NCI-H345 (cell line): Measurements from ENCODE around the gene MSH5.
A peak's percentile ranks its signal among the peaks of the same experiment; 100 is the strongest.

Source experiments
- DNase-seq: peaks from one replicate; lab custom pipeline; 2025; lab: John Stamatoyannopoulos, UW

The MSH5 gene

DNA sequence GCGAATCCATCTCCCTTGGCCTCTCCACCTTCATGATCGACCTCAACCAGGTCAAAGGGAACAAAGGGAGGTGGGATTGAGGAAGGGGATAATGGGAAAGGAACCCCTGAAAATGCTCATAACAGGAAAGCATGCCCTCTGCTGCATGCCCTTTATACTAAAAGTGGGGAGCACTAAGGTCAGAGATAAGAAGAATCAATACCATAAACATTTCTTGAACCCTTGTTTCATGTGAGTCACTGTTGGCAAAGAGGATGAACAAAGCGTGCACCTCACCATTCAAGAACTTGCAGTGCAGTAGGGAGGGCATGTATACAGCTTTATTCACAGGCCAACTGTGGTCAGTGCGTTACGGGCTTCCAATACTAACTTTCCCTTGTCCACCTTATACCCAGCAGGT, 21.0 kb downstream of the MSH5 start:
- DNase-seq, result no peak

- DNase-seq, result no peak
Observed at GRCh38 chr6:31761343-31761742, 21.5 kb downstream of the MSH5 start.

DNA sequence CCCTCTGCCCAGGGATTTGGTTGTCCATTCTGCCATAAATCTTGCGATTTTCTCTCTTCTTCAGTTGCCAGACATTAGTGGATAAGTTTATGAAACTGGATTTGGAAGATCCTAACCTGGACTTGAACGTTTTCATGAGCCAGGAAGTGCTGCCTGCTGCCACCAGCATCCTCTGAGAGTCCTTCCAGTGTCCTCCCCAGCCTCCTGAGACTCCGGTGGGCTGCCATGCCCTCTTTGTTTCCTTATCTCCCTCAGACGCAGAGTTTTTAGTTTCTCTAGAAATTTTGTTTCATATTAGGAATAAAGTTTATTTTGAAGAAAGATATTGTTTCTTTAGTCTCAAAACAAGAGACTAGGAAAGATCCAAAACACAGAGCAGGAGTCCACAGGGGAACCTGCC, 22.6 kb downstream of the MSH5 start, which contains the start of gene SAPCD1:
TSS of gene SAPCD1 (plus strand) at position 301 of the 400 bp plus-strand sequence. CDS start 399 bp downstream, outside the sequence.
- DNase-seq, result no peak

DNA sequence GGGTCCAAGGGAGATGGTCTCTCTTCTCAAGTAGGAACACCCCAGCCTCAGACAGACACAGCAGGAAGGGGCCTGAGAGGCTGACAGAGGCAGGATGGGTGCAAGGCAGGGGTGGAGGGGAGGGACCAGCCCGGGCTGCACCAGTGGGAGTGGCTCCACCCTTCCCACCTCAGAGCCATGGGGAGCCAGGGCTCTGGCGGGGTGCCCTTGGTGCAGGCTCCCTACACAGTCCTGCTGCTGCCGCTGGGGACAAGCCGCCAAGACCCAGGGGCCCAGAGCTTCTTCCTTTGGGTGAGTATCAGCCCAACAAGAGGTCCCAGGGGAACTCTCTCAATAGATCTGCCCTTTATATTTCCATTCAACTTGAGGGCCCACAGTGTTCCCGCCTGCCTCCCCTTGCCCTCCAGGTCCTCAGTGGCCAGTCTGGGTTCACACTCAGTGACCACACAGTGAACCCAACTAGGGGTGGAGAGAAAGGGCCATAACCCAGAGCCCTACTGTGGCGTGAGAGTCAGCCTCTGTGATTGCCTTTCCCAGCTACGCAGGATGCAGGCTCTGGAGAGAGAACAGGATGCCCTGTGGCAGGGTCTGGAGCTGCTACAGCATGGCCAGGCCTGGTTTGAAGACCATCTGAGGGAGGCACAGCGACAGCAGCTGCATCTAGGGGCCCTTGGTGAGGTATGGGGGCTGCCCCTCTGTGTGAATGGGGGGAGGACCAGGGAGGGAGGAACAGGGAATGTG, 23.2 kb downstream of the MSH5 start:
- no peak for DNase-seq

- no peak for DNase-seq
Observed at GRCh38 chr6:31763619-31763940, 23.8 kb downstream of the MSH5 start.

- DNase-seq, result no peak
Observed at GRCh38 chr6:31764198-31764597, 24.4 kb downstream of the MSH5 start.

DNA sequence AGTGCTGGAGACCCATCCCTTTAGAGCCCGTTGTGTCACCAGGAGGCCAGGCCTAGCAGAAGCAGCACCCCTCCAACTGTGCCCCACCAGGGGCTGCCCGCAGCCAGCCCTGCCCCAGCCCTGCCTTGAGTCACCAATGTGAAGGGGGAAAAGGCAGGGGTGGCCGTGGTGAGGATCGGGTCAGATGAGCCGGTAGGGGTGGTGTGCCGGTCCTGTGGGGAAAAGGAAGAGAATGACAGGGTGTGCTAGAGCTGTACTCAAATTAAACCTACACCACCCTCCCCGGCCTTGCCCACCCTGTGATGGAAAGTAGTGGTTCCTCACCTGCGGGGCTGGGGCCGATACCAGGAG, 25.7 kb downstream of the MSH5 start:
- no peak for DNase-seq

- DNase-seq, result no peak
Observed at GRCh38 chr6:31765910-31766794, 26.3 kb downstream of the MSH5 start.

DNA sequence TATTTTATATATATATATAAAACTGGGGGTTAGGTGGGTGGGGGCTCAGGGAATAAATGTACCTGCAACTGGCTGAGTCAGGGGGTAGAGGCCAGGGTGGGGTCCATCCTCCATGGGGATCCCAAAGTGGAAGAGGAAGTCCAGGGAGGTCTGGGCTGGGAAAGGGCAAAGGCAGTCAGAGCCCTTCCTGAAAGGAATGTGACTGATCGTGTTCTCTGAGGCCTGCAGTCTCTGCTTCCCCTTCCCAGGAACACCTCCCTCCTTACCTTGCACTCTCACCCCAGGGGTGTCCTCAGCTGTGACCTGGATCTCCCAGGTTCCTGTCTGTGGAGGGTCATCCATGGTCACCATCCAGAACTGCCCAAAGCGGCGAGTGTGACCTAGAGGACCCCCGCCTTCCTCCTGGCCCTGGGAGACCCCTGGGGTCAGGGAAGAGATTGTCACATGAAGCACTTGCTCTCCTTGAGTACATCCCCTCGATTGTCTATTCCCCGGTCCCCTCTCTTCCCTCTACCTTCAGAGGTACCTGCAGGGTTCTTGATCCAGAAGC, 27.4 kb downstream of the MSH5 start:
- DNase-seq, result no peak

DNA sequence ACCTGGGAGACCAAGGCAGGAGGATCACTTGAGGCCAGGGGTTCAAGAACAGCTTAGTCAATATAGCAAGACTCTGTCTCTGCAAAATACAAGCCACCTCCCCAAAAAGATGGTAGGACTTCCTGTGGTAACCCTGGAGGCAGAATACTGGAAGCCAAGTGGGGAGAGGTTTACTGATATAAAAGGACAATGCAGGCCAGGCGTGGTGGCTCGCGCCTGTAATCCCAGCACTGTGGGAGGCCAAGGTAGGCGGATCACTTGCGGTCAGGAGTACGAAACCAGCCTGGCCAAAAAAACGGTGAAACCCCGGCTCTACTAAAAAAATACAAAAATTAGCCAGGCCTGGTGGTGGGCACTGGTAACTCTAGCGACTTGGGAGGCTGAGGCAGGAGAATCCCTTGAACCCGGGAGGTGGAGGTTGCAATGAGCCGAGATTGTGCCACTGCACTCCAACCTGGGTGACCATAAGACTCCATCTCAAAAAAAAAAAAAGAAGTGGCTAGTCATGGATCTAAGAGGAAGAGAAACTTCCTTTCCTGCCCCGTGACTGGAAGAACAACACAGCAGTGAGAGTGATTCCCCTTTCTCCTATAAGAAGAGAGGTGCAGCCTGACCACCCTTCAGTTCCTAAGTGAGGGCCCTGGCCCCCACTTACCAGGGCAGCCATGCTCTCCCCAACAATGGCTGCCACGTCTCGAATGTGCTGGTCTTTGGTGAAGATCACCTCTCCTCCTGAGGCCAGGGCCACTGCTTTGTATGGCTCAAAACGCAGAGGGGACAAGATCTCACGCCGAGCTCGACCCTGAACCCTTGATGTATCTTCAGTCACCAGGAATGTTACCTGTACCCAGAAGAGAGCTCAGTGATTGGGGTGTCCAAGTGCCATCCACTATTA, 28.8 kb downstream of the MSH5 start:
- DNase-seq, result no peak

DNA sequence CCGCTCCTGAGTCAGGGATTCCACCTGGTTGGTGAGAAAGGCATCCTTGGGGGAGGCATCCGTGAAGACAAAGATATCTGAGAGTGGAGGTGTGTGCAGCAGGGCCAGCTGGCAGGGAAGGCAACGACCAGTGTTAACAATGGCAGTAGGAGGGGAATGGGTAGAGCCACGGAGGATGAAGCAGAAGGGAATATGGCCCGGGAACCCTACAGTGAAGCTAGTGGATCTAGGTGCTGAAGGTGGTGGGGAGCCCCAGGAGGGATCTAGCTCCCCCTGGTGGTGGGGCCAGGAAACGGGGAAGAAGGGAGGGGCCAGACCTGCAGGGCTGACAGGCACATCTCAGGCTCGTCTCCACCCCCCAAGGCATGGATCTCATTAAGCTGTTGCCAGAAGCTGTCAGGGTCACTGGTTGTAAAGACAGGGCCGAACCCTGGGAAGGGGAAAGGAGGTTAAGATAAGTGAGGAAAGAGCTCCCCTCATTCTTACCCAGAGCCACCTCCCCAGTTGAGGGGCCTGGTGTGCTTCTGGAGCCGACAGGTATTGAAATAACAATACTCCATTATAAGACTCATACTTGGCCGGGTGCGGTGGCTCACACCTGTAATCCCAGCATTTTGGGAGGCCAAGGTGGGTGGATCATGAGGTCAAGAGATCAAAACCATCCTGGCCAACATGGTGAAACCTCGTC, 30.0 kb downstream of the MSH5 start:
- peak; percentile 47 for DNase-seq

DNA sequence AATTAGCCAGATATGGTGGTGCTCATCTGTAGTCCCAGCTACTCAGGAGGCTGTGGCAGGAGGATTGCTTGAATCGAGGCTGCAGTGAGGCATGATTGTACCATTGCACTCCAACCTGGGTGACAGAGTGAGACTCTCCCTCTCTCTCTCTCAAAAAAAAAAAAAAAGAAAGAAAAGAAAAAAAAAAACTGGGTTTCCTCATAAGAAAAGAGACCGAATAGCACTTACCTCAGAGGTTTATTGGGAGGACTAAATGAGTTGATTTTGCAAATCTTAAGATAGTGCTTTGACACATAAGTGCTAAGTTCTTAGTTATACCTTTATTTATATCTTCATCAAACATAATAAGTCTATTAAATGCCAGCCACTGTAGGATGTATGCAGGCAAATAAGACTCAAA, 31.1 kb downstream of the MSH5 start:
- no peak for DNase-seq

DNA sequence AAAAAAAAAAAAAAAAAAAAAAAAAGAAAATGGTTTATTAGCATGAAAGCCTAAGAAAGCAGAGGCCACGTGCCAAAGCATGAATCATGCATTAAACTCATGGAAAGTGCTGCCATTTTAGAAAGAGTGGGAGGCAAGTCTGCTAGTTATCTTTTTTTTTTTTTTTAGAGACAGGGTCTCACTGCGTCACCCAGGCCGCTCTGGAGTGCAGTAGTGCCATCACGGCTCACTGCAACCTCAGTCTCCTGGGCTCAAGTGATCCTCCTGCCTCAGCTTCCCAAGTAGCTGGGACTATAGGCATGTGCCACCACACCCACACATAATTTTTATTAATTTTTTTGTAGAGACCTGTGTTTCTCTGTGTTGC, 32.2 kb downstream of the MSH5 start:
- no peak for DNase-seq

DNA sequence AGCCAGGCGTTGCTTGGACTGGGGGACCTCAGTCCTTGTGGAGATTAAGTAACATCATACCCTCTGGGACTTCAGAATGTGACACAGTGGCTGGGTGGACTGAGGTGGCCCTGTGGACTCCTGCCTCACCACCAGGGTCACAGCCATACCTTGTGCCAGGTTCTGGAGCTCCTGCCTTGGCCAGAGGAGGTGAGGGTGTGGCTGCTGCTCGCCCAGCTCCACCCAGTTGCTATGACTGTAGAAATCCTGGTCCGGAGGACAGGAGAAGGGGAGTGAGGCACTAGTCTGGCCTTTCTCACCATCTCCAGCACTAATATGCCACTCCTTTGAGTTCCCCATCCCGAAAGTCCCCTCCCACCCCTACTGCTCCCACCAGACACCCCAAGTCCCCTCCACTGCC, 35.4 kb downstream of the MSH5 start:
- DNase-seq, result no peak

DNA sequence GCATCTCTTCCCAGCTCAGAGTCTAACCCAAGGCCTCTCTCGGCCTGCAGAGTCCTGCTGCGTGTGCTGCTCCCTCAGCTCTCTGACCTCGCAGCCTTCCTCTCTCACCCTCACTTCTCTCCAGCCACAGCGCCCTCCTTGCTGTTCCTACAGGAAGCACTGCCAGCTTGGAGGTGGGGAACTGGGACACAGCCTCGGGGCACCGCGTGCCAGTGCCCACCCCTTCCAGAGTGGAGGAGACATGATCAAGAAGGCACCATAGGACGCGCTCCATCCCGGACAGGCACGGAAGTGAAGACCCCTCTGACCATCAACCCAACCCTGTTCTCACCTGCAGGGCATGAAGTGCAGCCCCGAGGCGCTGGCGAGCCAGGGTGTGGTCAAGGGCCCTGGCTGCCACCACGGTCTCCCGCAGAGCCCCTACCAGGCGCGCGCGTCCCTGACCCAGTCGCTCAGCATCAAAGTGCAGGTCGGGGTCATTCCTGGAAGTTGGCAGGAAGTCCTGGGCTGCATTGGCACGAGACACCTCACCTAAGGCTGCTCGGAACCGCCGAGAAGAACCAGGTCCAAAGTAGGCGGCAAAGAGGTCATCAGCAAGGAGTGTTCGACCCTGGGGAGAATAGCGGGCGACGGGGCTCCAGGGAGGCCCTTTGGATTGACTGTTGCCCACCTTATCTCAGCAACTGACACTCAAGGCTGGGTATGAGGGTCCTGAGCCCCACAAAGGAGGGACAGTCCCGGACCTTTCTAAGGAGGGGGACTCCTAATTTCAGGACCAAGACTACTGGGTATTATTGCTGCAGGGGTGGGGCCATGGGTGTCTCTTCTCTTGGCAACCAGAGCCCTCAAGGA, 36.1 kb downstream of the MSH5 start:
- DNase-seq, result no peak

- no peak for DNase-seq
Observed at GRCh38 chr6:31776485-31776988, 36.7 kb downstream of the MSH5 start.

GRCh38 chr6:31776989-31777666, 37.3 kb downstream of the MSH5 start, which contains the start of gene VWA7:
VWA7 (minus strand) TSS chr6:31777328; CDS start chr6:31776779, 549 bp downstream.
- peak; percentile 48 for DNase-seq

- no peak for DNase-seq
Observed at GRCh38 chr6:31777667-31778050, 37.9 kb downstream of the MSH5 start.

- DNase-seq, result no peak
Observed at GRCh38 chr6:31778193-31778592, 38.4 kb downstream of the MSH5 start.
